HEK293 (cell line): Measurements from ENCODE around the gene TTC27.

Source experiments
- CTCF ChIP-seq: fragments of 450-650 bp; formaldehyde crosslinking; IDR thresholded peaks from 2 replicates; pipeline ENCODE4 v1.5.1; 2016; ENCODE audit warnings: missing biosample characterization, missing genetic modification characterization
- HOXC10 ChIP-seq: sonication (generic); formaldehyde crosslinking; IDR thresholded peaks from 2 replicates; pipeline ENCODE4 v1.8.1; 2023; ENCODE audit warnings: mild to moderate bottlenecking, missing genetic modification reagents
- KLF10 ChIP-seq: fragments of 450-650 bp; IDR thresholded peaks from 2 replicates; pipeline ENCODE4 v1.5.1; 2018; ENCODE audit warnings: missing biosample characterization, mild to moderate bottlenecking, missing genetic modification characterization
- PATZ1 ChIP-seq: fragments of 450-650 bp; formaldehyde crosslinking; IDR thresholded peaks from 2 replicates; pipeline ENCODE4 v1.5.1; 2016; ENCODE audit warnings: missing biosample characterization, missing genetic modification characterization
- ZBTB1 ChIP-seq: fragments of 450-650 bp; formaldehyde crosslinking; IDR thresholded peaks from 2 replicates; pipeline ENCODE4 v1.5.1; 2016; ENCODE audit warnings: missing biosample characterization, missing genetic modification characterization
- ZBTB11 ChIP-seq: fragments of 450-650 bp; formaldehyde crosslinking; conservative IDR thresholded peaks from 2 replicates; pipeline ENCODE4 v1.5.1; 2016; ENCODE audit warnings: low read depth, missing biosample characterization, missing genetic modification characterization
- ZNF174 ChIP-seq: fragments of 450-650 bp; formaldehyde crosslinking; IDR thresholded peaks from 2 replicates; pipeline ENCODE4 v1.5.0; 2017; ENCODE audit warnings: missing biosample characterization, mild to moderate bottlenecking, missing genetic modification characterization

GRCh38 chr2:32738939-32739338, 111.1 kb downstream of the TTC27 start:
- TF ChIP-seq PATZ1 (no peak), KLF10 (no peak), ZBTB1 (tag by site-specific recombination) (no peak), CTCF (tag by site-specific recombination) (no peak), ZBTB11 (no peak), HOXC10 (CRISPR knock-in tag) (no peak), ZNF174 (no peak)
